ENCODE measurements around the gene DHX15. TPM values are rescaled to one million over a fixed set of nuclear protein-coding genes. Genes with fewer than 3 reads are reported as not detected.

DHX15 gene
- total and polyA plus RNA-seq, 2 experiments from 2014 or later, result 80.4 to 117 TPM

GRCh38 chr4:24496597-24496996, 87.8 kb downstream of the DHX15 start:
- WGBS, 2 experiments (ENCODE audit: low coverage in 1 of 2, low lambda C conversion rate in 2 of 2, missing lambda C conversion rate in 2 of 2), result 72 to 82% methylated on average over 6 of the region's 6 CpGs
- TF ChIP-seq EZH2phosphoT487 (IDR thresholded peaks at IDR 0.05; ENCODE audit: insufficient read depth, low read depth) (no peak), EZH2 (IDR thresholded peaks at IDR 0.05; ENCODE audit: insufficient read depth, poor library complexity, severe bottlenecking) (no peak)
- H3K36me3 ChIP-seq (ENCODE audit: low read depth), result no peaks in the 10 kb centered on the region
- H3K9me3 ChIP-seq (ENCODE audit: low read depth), result no peaks in the 10 kb centered on the region
- no peaks in the 10 kb centered on the region for H3K9me2 ChIP-seq (ENCODE audit: insufficient read depth)
- no peak overlapping the region for H3K9ac ChIP-seq
- H3K27ac ChIP-seq, result no peak overlapping the region
- H2AFZ ChIP-seq, result no peak overlapping the region
- H3K4me1 ChIP-seq (ENCODE audit: insufficient read depth), result no peaks in the 10 kb centered on the region
- H3F3A ChIP-seq (ENCODE audit: insufficient read depth), result no peaks in the 10 kb centered on the region
- in situ Hi-C loops (cut with MboI), result no loop called here
- no peaks in the 10 kb centered on the region for H3K79me2 ChIP-seq (ENCODE audit: insufficient read depth)
- H3K4me3 ChIP-seq, result no peak overlapping the region
- H3K4me2 ChIP-seq (ENCODE audit: unreplicated experiment), result no peak overlapping the region
- no peaks in the 10 kb centered on the region; the same call in 1 of the 2 replicates for H3K27me3 ChIP-seq (replicated peaks; ENCODE audit: insufficient read depth)
- no peaks in the 10 kb centered on the region for H4K20me1 ChIP-seq (ENCODE audit: insufficient read depth)
- DNase-seq, result no peak

- DNase-seq, result no peak
- no peak for TF ChIP-seq EZH2 (IDR thresholded peaks at IDR 0.05; ENCODE audit: insufficient read depth, poor library complexity, severe bottlenecking)
- Histone ChIP-seq H3K36me3 (ENCODE audit: low read depth) (no peaks in the 10 kb centered on the region), H3K9me3 (ENCODE audit: low read depth) (no peaks in the 10 kb centered on the region), H3F3A (ENCODE audit: insufficient read depth) (no peaks in the 10 kb centered on the region), H3K27me3 (replicated peaks; ENCODE audit: insufficient read depth) (no peaks in the 10 kb centered on the region; the same call in 1 of the 2 replicates), H3K4me3 (no peak overlapping the region), H2AFZ (no peak overlapping the region), H3K9ac (no peak overlapping the region), H3K4me2 (ENCODE audit: unreplicated experiment) (no peak overlapping the region), H3K79me2 (ENCODE audit: insufficient read depth) (no peaks in the 10 kb centered on the region), H3K9me2 (ENCODE audit: insufficient read depth) (no peaks in the 10 kb centered on the region), H3K4me1 (ENCODE audit: insufficient read depth) (no peaks in the 10 kb centered on the region), H4K20me1 (ENCODE audit: insufficient read depth) (no peaks in the 10 kb centered on the region), H3K27ac (no peak overlapping the region)
- WGBS, 2 experiments (ENCODE audit: low coverage in 1 of 2, low lambda C conversion rate in 2 of 2, missing lambda C conversion rate in 2 of 2), result 58 to 62% methylated on average over 1 of the region's 1 CpG
- in situ Hi-C loops (cut with MboI), result no loop called here
Measured at GRCh38 chr4:24495388-24495787, 89.0 kb downstream of the DHX15 start.

GRCh38 chr4:24489870-24490269, 94.5 kb downstream of the DHX15 start:
- Histone ChIP-seq H3K4me2 (ENCODE audit: unreplicated experiment) (no peak overlapping the region), H4K20me1 (ENCODE audit: insufficient read depth) (no peaks in the 10 kb centered on the region), H3K27ac (no peak overlapping the region), H3F3A (ENCODE audit: insufficient read depth) (no peaks in the 10 kb centered on the region), H3K4me3 (no peak overlapping the region), H3K36me3 (ENCODE audit: low read depth) (no peaks in the 10 kb centered on the region), H3K4me1 (ENCODE audit: insufficient read depth) (no peaks in the 10 kb centered on the region), H3K9ac (no peak overlapping the region), H3K27me3 (replicated peaks; ENCODE audit: insufficient read depth) (peaks cover 7% of the 10 kb centered on the region; the same call in 1 of the 2 replicates), H3K79me2 (ENCODE audit: insufficient read depth) (no peaks in the 10 kb centered on the region), H3K9me3 (ENCODE audit: low read depth) (no peaks in the 10 kb centered on the region), H2AFZ (no peak overlapping the region), H3K9me2 (ENCODE audit: insufficient read depth) (no peaks in the 10 kb centered on the region)
- TF ChIP-seq EZH2 (IDR thresholded peaks at IDR 0.05; ENCODE audit: insufficient read depth, poor library complexity, severe bottlenecking) (no peak), EZH2phosphoT487 (IDR thresholded peaks at IDR 0.05; ENCODE audit: insufficient read depth, low read depth) (no peak)
- in situ Hi-C loops (cut with MboI), result loop anchor here (10.0 kb wide), 1 partner anchor 495 kb away; no protein-coding TSS in a partner anchor
- WGBS, 2 experiments (ENCODE audit: low coverage in 1 of 2, low lambda C conversion rate in 2 of 2, missing lambda C conversion rate in 2 of 2), result 33 to 50% methylated on average over 2 of the region's 2 CpGs
- no peak for DNase-seq

- TF ChIP-seq EZH2phosphoT487 (IDR thresholded peaks at IDR 0.05; ENCODE audit: insufficient read depth, low read depth) (no peak), EZH2 (IDR thresholded peaks at IDR 0.05; ENCODE audit: insufficient read depth, poor library complexity, severe bottlenecking) (no peak)
- in situ Hi-C loops (cut with MboI), result loop anchor here (10.0 kb wide), 1 partner anchor 496 kb away; no protein-coding TSS in a partner anchor
- peaks cover 7% of the 10 kb centered on the region; the same call in 1 of the 2 replicates for H3K27me3 ChIP-seq (replicated peaks; ENCODE audit: insufficient read depth)
- no peaks in the 10 kb centered on the region for H3K9me2 ChIP-seq (ENCODE audit: insufficient read depth)
- H2AFZ ChIP-seq, result no peak overlapping the region
- H3K27ac ChIP-seq, result no peak overlapping the region
- H3K9ac ChIP-seq, result no peak overlapping the region
- no peaks in the 10 kb centered on the region for H4K20me1 ChIP-seq (ENCODE audit: insufficient read depth)
- no peaks in the 10 kb centered on the region for H3K79me2 ChIP-seq (ENCODE audit: insufficient read depth)
- 29 to 30% methylated on average over 15 of the region's 15 CpGs for WGBS, 2 experiments (ENCODE audit: low coverage in 1 of 2, low lambda C conversion rate in 2 of 2, missing lambda C conversion rate in 2 of 2)
- no peaks in the 10 kb centered on the region for H3F3A ChIP-seq (ENCODE audit: insufficient read depth)
- H3K4me3 ChIP-seq, result no peak overlapping the region
- no peaks in the 10 kb centered on the region for H3K4me1 ChIP-seq (ENCODE audit: insufficient read depth)
- H3K4me2 ChIP-seq (ENCODE audit: unreplicated experiment), result no peak overlapping the region
- no peaks in the 10 kb centered on the region for H3K9me3 ChIP-seq (ENCODE audit: low read depth)
- peak; percentile 69 for DNase-seq
- H3K36me3 ChIP-seq (ENCODE audit: low read depth), result no peaks in the 10 kb centered on the region
Measured at GRCh38 chr4:24488399-24489164, 95.8 kb downstream of the DHX15 start.

All from GM23248 (cell line).